Neural cell (in vitro differentiated cells): ENCODE data around the gene GLE1. TPM values are rescaled to one million over a fixed set of nuclear protein-coding genes. Genes with fewer than 3 reads are reported as not detected.

Experiments
- H2AFZ ChIP-seq: fragments of 200-600, 300-800 bp; sonication (generic), shearing (Covaris generic); 2 replicates; pipeline ENCODE4 v1.6.0; 2014; ENCODE audit warnings: low read depth, mild to moderate bottlenecking, antibody characterized with exemption, low read length, moderate library complexity
- H3F3A ChIP-seq: fragments of 200-600 bp; shearing (Covaris generic); 2 replicates; pipeline ENCODE4 v1.6.1; 2016; ENCODE audit warnings: mild to moderate bottlenecking, moderate library complexity, mixed read lengths, antibody characterized with exemption, low read length; ENCODE audit not compliant: insufficient read depth, poor library complexity, severe bottlenecking
- H3K27ac ChIP-seq: fragments of 200-600, 300-800 bp; sonication (generic), shearing (Covaris generic); 2 replicates; pipeline ENCODE4 v1.5.1; 2014; ENCODE audit warnings: mild to moderate bottlenecking, low read length, moderate library complexity
- H3K27me3 ChIP-seq: fragments of 300-800, 200-600 bp; sonication (generic), shearing (Covaris generic); 2 replicates; pipeline ENCODE4 v1.6.0; 2014; ENCODE audit warnings: mild to moderate bottlenecking, low read depth, low read length, moderate library complexity; ENCODE audit not compliant: insufficient read depth
- H3K36me3 ChIP-seq: fragments of 300-800, 200-600 bp; sonication (generic), shearing (Covaris generic); 2 replicates; pipeline ENCODE4 v1.5.1; 2014; ENCODE audit warnings: mild to moderate bottlenecking, antibody characterized with exemption, low read length, moderate library complexity; ENCODE audit not compliant: insufficient read depth
- H3K4me2 ChIP-seq: fragments of 300-800, 200-600 bp; sonication (generic), shearing (Covaris generic); 2 replicates; pipeline ENCODE4 v1.6.0; 2014; ENCODE audit warnings: mild to moderate bottlenecking, low read length
- H3K4me3 ChIP-seq: fragments of 300-800, 200-600 bp; sonication (generic), shearing (Covaris generic); 2 replicates; pipeline ENCODE4 v1.5.1; 2014; ENCODE audit warnings: mild to moderate bottlenecking, low read length, moderate library complexity
- H3K79me2 ChIP-seq: fragments of 200-600 bp; shearing (Covaris generic); replicated peaks from 2 replicates; pipeline ENCODE4 v1.6.0; 2014; ENCODE audit warnings: mild to moderate bottlenecking, low read length, moderate library complexity; ENCODE audit not compliant: insufficient read depth
- H3K9ac ChIP-seq: fragments of 300-800, 200-600 bp; sonication (generic), shearing (Covaris generic); 2 replicates; pipeline ENCODE4 v1.6.1; 2016; ENCODE audit warnings: mild to moderate bottlenecking, low read length, mixed read lengths
- H3K9me2 ChIP-seq: fragments of 200-600 bp; shearing (Covaris generic); 2 replicates; pipeline ENCODE4 v1.6.1; 2016; ENCODE audit warnings: mild to moderate bottlenecking, low read length, mixed read lengths; ENCODE audit not compliant: insufficient read depth
- H3K9me3 ChIP-seq: fragments of 200-600, 300-800 bp; sonication (generic), shearing (Covaris generic); 2 replicates; pipeline ENCODE4 v1.6.1; 2016; ENCODE audit warnings: mild to moderate bottlenecking, mixed run types, low read length, moderate library complexity, mixed read lengths
- H4K20me1 ChIP-seq: fragments of 200-600 bp; shearing (Covaris generic); 2 replicates; pipeline ENCODE4 v1.6.1; 2016; ENCODE audit warnings: mild to moderate bottlenecking, mixed run types; ENCODE audit not compliant: insufficient read depth
- EP300 ChIP-seq: fragments of 450-650 bp; conservative IDR thresholded peaks from 2 replicates; pipeline ENCODE4 v1.6.1; 2014; ENCODE audit warnings: antibody characterized with exemption, mild to moderate bottlenecking, moderate library complexity; ENCODE audit not compliant: poor library complexity, severe bottlenecking
- EZH2 ChIP-seq: fragments of 200-600, 300-800 bp; shearing (Covaris generic), sonication (generic); IDR thresholded peaks from 2 replicates; pipeline ENCODE4 v1.6.1; 2014; ENCODE audit warnings: antibody characterized with exemption, low read length, borderline replicate concordance, mild to moderate bottlenecking; ENCODE audit not compliant: insufficient read depth, poor library complexity, severe bottlenecking
- MXI1 ChIP-seq: fragments of 450-650 bp; conservative IDR thresholded peaks from 2 replicates; pipeline ENCODE4 v1.6.1; 2014; ENCODE audit warnings: antibody characterized with exemption, mild to moderate bottlenecking; ENCODE audit not compliant: poor library complexity, severe bottlenecking
- POLR2AphosphoS5 ChIP-seq: IDR thresholded peaks from 2 replicates; pipeline ENCODE4 v1.6.1; 2012
- RAD21 ChIP-seq: fragments of 450-650 bp; conservative IDR thresholded peaks from 2 replicates; pipeline ENCODE4 v1.6.1; 2014; ENCODE audit warnings: antibody characterized with exemption, mild to moderate bottlenecking, moderate library complexity
- REST ChIP-seq: IDR thresholded peaks from 2 replicates; pipeline ENCODE4 v1.6.1; 2012; ENCODE audit warnings: borderline replicate concordance
- SMC3 ChIP-seq: fragments of 450-650 bp; conservative IDR thresholded peaks from 2 replicates; pipeline ENCODE4 v1.6.1; 2014; ENCODE audit warnings: antibody characterized with exemption, mild to moderate bottlenecking, moderate library complexity; ENCODE audit not compliant: poor library complexity
- TAF1 ChIP-seq: IDR thresholded peaks from 2 replicates; pipeline ENCODE4 v1.6.1; 2012; ENCODE audit warnings: low read depth
- polyA plus RNA-seq: library from polyadenylated mRNA; depleted of rRNA; stranded (reverse); fragments of >200 nt; gene quantifications from 2 replicates; pipeline ENCODE4 v1.2.3, GENCODE V29; 2014
- TF ChIP-seq, protein P1 (sequence below): fragments of 450-650 bp; IDR thresholded peaks from 2 replicates; pipeline ENCODE4 v1.5.1; 2014; ENCODE audit warnings: antibody characterized with exemption, mild to moderate bottlenecking, moderate library complexity; ENCODE audit not compliant: poor library complexity, severe bottlenecking

GLE1 gene
- polyA plus RNA-seq, 1 donor from 2014 or later = 29.6 TPM

GRCh38 chr9:128529191-128529590 is 24.7 kb downstream of the GLE1 start:
- no peak overlapping the region for H3K9ac ChIP-seq
- no peak overlapping the region for H3K27ac ChIP-seq
- H3K27me3 ChIP-seq = no peaks in the 10 kb centered on the region
- no peaks in the 10 kb centered on the region for H3K79me2 ChIP-seq
- no peaks in the 10 kb centered on the region for H4K20me1 ChIP-seq
- no peak overlapping the region for H3K4me2 ChIP-seq
- no peaks in the 10 kb centered on the region for H3K9me3 ChIP-seq
- H3K9me2 ChIP-seq = no peaks in the 10 kb centered on the region
- no peak for TF ChIP-seq SMC3
- no peaks in the 10 kb centered on the region for H3K36me3 ChIP-seq
- no peak overlapping the region for H2AFZ ChIP-seq
- no peaks in the 10 kb centered on the region for H3F3A ChIP-seq
- H3K4me3 ChIP-seq = no peak overlapping the region

DNA sequence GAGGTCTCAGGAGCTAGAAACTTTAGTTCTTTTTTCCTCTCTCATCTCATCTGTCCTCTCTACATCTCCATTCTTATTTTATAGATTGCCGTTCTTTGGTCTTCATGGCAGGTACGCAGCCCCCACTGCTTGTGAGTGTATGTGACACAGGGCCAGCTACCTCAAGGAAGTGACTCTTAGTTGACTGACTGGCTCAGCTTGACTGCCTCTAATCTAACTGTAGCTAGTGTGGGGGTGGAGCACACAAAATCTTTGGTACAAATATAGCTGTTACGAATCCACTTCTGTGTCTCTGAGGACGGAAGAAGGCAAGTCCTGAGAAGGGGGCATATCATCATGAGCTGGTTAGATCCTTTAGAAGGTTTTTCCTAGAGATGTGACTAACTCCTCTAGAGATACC is 28.1 kb downstream of the GLE1 start:
- Histone ChIP-seq H3K36me3 (no peaks in the 10 kb centered on the region), H3K9me3 (no peaks in the 10 kb centered on the region), H3F3A (no peaks in the 10 kb centered on the region), H3K9ac (no peak overlapping the region), H3K27me3 (no peaks in the 10 kb centered on the region), H3K9me2 (no peaks in the 10 kb centered on the region), H2AFZ (no peak overlapping the region), H3K79me2 (no peaks in the 10 kb centered on the region), H4K20me1 (no peaks in the 10 kb centered on the region), H3K4me2 (no peak overlapping the region), H3K4me3 (no peak overlapping the region), H3K27ac (no peak overlapping the region)
- TF ChIP-seq RAD21 = no peak
- TF ChIP-seq SMC3 = no peak
- no peak for TF ChIP-seq EZH2
- no peak for TF ChIP-seq MXI1
- TF ChIP-seq, protein P1, sequence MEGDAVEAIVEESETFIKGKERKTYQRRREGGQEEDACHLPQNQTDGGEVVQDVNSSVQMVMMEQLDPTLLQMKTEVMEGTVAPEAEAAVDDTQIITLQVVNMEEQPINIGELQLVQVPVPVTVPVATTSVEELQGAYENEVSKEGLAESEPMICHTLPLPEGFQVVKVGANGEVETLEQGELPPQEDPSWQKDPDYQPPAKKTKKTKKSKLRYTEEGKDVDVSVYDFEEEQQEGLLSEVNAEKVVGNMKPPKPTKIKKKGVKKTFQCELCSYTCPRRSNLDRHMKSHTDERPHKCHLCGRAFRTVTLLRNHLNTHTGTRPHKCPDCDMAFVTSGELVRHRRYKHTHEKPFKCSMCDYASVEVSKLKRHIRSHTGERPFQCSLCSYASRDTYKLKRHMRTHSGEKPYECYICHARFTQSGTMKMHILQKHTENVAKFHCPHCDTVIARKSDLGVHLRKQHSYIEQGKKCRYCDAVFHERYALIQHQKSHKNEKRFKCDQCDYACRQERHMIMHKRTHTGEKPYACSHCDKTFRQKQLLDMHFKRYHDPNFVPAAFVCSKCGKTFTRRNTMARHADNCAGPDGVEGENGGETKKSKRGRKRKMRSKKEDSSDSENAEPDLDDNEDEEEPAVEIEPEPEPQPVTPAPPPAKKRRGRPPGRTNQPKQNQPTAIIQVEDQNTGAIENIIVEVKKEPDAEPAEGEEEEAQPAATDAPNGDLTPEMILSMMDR = no peak
- no peak for TF ChIP-seq TAF1
- no peak for TF ChIP-seq EP300
- TF ChIP-seq REST = no peak
- no peak for TF ChIP-seq POLR2AphosphoS5
